Mucosa of descending colon (tissue), 3 donors: ENCODE results near the gene GNAZ. TPM values are rescaled to one million over a fixed set of nuclear protein-coding genes. Genes with fewer than 3 reads are reported as not detected.

Source experiments
- ATAC-seq: fragments of 200-7000 bp; cut with Tn5 transposase; one replicate; pipeline ENCODE4 v1.9.1; 2020; ENCODE audit warnings: mild to moderate bottlenecking, moderate library complexity
- DNase-seq, 3 donors: peaks; one replicate each; pipeline ENCODE4 v3.0.0-alpha.2; 2020
- H3K36me3 ChIP-seq: fragments of 200-600 bp; one replicate; pipeline ENCODE4 v1.8.0; 2021; ENCODE audit warnings: low read depth, mild to moderate bottlenecking
- H3K4me1 ChIP-seq: fragments of 200-600 bp; one replicate; pipeline ENCODE4 v1.8.0; 2021; ENCODE audit warnings: low read depth, mild to moderate bottlenecking
- H3K4me3 ChIP-seq: fragments of 200-600 bp; one replicate; pipeline ENCODE4 v1.8.0; 2021; ENCODE audit warnings: mild to moderate bottlenecking
- H3K9me3 ChIP-seq: fragments of 200-600 bp; one replicate; pipeline ENCODE4 v1.8.0; 2021; ENCODE audit warnings: mild to moderate bottlenecking
- CTCF ChIP-seq: fragments of 200-600 bp; IDR thresholded peaks from one replicate; pipeline ENCODE4 v1.8.0; 2022; ENCODE audit warnings: antibody characterized with exemption, mild to moderate bottlenecking
- intact Hi-C, 2 donors: fragments of 100-400 bp; cut with DNase I in 1 of 2; cut with micrococcal nuclease in 1 of 2; formaldehyde crosslinking; loops; one replicate each; pipeline versions ENCODE4 v1.11.0 to v1.11.1; 2022; cut with DNase I, micrococcal nuclease
- total RNA-seq, 3 donors: library from RNA; stranded (reverse); fragmentation: NEBNext Ultra II Directional in 2 of 3; extraction: Animal tissue kit (Norgen Biotek cat#: 25700) in 2 of 3; gene quantifications; one replicate each; pipeline versions ENCODE4 v1.2.1 to v1.2.4, GENCODE V29; 2021 to 2023
- donor health status: DM: no; HTN: no; CAD: no; lungs with moderate emphysema.
- donor health status: DM: no; HTN: no; CAD: no.
- donor health status: DM: no; HTN: yes; CAD: no.

The GNAZ gene
- total RNA-seq, 3 donors from 2014 or later: 0.96 to 25.1 (median 1.7) TPM

DNA sequence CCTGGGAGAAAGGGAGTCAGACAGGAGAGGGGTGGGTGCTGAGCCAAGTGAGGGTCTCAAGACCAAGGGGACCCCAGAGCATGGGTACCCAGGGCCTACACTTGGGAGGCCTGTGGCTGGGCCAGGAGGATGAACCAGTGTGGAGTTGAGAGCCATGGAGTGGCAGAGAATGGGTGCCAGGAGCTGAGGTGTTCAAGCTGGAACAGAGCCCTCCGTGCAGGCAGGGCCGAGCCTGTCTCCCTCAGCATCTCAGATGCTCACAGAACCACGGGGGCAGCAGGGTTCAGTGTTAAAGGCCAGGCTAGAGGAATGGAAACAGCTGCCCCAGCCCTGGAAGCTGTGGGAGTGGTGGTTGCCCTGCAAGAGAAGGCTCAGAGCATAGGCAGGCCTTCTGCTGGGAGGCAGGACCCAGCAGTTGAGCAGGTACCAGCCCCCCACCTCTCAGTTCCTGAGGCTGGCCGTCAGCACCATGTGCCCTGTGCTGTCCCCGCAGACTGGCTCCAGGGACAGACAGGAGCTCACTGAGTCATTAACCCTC lies 39.2 kb downstream of the GNAZ start:
- TF ChIP-seq CTCF: no peak
- ATAC-seq (no peak), DNase-seq (no peak)
- Histone ChIP-seq H3K4me3 (no peak overlapping the region), H3K9me3 (no peaks in the 10 kb centered on the region), H3K4me1 (no peaks in the 10 kb centered on the region), H3K36me3 (no peaks in the 10 kb centered on the region)
- intact Hi-C loops: no loop called here

DNA sequence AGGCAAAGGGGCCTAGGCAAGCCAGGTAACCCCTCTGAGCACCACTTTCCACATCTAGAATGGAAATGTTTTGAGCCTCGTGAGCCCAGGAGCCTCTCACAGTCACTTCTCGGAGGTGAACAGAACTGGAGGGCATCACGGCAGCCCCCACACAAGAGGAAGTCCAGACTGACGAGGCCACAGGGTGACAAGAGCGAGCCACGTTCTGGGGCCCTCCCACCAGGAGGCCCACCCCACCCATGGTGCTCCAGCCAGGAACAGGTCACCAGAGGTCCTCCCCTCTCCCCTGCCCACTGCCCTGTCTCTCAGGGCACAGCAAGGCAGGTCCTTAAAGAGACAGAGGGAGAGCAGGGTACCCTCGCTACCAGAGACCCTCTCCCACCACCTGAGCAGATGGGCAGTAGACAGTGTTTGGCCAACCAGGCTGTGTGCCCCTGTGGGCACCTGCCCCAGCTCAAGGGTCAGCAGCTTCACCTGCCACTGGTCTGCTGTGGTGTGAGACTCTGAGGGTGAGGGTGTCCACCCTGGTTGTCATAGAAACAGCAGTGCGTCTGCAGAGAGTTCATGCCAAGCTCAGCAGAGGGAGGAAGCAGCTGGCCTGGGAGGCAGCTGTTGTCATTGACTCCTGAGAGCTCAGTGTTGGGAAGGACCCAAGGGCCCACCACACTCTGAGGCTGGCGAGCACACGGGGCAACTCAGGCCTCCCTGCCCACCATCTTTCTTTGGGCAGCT lies 40.0 kb downstream of the GNAZ start:
- ATAC-seq: no peak
- H3K9me3 ChIP-seq: no peaks in the 10 kb centered on the region
- intact Hi-C loops: no loop called here
- no peak overlapping the region for H3K4me3 ChIP-seq
- no peak for TF ChIP-seq CTCF
- H3K36me3 ChIP-seq: no peaks in the 10 kb centered on the region
- DNase-seq: no peak
- no peaks in the 10 kb centered on the region for H3K4me1 ChIP-seq

GRCh38 chr22:23110922-23111527 lies 40.7 kb downstream of the GNAZ start:
- Histone ChIP-seq H3K4me1 (no peaks in the 10 kb centered on the region), H3K4me3 (no peak overlapping the region), H3K36me3 (no peaks in the 10 kb centered on the region), H3K9me3 (no peaks in the 10 kb centered on the region)
- DNase-seq (no peak), ATAC-seq (no peak)
- intact Hi-C loops: no loop called here
- no peak for TF ChIP-seq CTCF

GRCh38 chr22:23112472-23113012 lies 42.2 kb downstream of the GNAZ start:
- intact Hi-C loops: no loop called here
- Histone ChIP-seq H3K9me3 (no peaks in the 10 kb centered on the region), H3K4me3 (no peak overlapping the region), H3K4me1 (no peaks in the 10 kb centered on the region), H3K36me3 (no peaks in the 10 kb centered on the region)
- DNase-seq: no peak
- ATAC-seq: no peak
- TF ChIP-seq CTCF: no peak

DNA sequence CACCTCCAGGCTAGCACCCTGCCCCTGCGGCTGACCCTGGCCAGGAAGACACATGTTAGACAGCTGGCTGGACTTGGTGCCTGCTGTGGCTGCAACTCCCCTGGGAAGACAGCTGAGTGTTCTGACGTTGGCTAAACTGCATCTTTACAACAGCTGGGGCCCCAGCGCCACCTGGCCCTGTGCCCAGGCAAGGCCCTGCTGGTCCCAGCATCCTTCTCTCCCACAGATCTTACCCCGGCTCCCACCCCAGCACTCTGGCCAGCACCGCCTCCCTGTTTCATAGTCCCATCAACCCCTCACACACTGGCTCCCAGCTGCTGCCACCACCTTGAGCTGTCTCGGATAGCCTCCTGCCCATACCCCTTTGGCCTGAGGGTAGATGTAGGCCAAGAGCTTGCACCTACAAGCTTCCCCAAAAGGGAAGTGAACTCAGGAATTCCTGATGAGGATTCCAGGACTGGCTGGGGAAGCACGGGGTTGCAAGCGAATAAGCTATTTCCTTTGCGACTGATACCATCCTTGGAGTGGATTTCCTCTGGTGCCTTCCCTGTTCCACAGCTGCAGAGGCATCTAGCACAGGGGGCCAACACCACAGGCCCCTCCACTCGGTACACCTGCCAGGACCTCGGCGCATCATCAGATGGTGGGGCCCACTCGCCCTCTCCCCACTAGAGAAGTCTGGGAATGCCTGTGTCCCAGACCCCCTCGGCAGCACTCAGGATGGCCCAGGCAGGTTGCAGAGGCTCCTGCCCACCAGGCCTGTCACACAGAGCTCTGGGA lies 42.9 kb downstream of the GNAZ start:
- ATAC-seq (peak; percentile 34), DNase-seq (no peak)
- TF ChIP-seq CTCF: no peak
- no peaks in the 10 kb centered on the region for H3K4me1 ChIP-seq
- no peaks in the 10 kb centered on the region for H3K9me3 ChIP-seq
- H3K36me3 ChIP-seq: no peaks in the 10 kb centered on the region
- H3K4me3 ChIP-seq: no peak overlapping the region
- intact Hi-C loops: no loop called here
